SU-DHL-6 (cell line): ENCODE measurements around the gene C19orf44.

Experiments used
- CTCF ChIP-seq: fragments of 200-600 bp; sonication (generic); IDR thresholded peaks from one replicate; pipeline ENCODE4 v1.5.1; 2017; ENCODE audit warnings: antibody characterized with exemption, mild to moderate bottlenecking, low read length, moderate library complexity; ENCODE audit not compliant: insufficient read depth, poor library complexity, severe bottlenecking
- EZH2phosphoT487 ChIP-seq: fragments of 200-600 bp; sonication (generic), shearing (Covaris generic); conservative IDR thresholded peaks from 2 replicates; pipeline ENCODE4 v1.6.1; 2018; ENCODE audit warnings: mild to moderate bottlenecking, antibody characterized with exemption, low read length, moderate library complexity, mixed read lengths

GRCh38 chr19:16529466-16530144 is 33.4 kb downstream of the C19orf44 start:
- no peak for TF ChIP-seq CTCF
- no peak for TF ChIP-seq EZH2phosphoT487
